Uterus (tissue), 4 donors: ENCODE data around the gene IL1RAPL2. TPM values are rescaled to one million over a fixed set of nuclear protein-coding genes. Genes with fewer than 3 reads are reported as not detected.

Experiments used
- DNase-seq, 2 donors: peaks; one replicate each; pipeline ENCODE4 v3.0.0-alpha.2; 2019 to 2020
- H3K27ac ChIP-seq, 2 donors: fragments of 200-600 bp; sonication (generic); 1 replicate in 1 of 2; 2 replicates in 1 of 2; pipeline ENCODE4 v1.5.1; 2016 to 2018
- H3K27me3 ChIP-seq, 2 donors: fragments of 200-600 bp; sonication (generic); one replicate each; pipeline ENCODE4 v1.5.1; 2018 to 2019; ENCODE audit warnings: control low read depth in 1 of 2
- H3K36me3 ChIP-seq, 2 donors: fragments of 200-600 bp; sonication (generic); one replicate each; pipeline ENCODE4 v1.5.1; 2019; ENCODE audit warnings: control low read depth in 1 of 2
- H3K4me1 ChIP-seq, 2 donors: fragments of 200-600 bp; sonication (generic); one replicate each; pipeline ENCODE4 v1.5.1; 2018 to 2019; ENCODE audit warnings: control low read depth in 1 of 2
- H3K4me3 ChIP-seq, 2 donors: fragments of 200-600 bp; sonication (generic); 1 replicate in 1 of 2; 2 replicates in 1 of 2; pipeline ENCODE4 v1.5.1; 2018 to 2019; ENCODE audit warnings: mild to moderate bottlenecking in 1 of 2
- H3K9me3 ChIP-seq, 2 donors: fragments of 200-600 bp; sonication (generic); one replicate each; pipeline ENCODE4 v1.5.1; 2019; ENCODE audit warnings: control low read depth in 1 of 2
- POLR2A ChIP-seq, 2 donors: fragments of 450-650 bp; IDR thresholded peaks; one replicate each; pipeline ENCODE4 v1.6.1; 2016; ENCODE audit warnings: antibody characterized with exemption in 2 of 2, mild to moderate bottlenecking in 1 of 2, moderate library complexity in 1 of 2
- intact Hi-C: fragments of 100-400 bp; cut with DNase I; formaldehyde crosslinking; loops from one replicate; pipeline ENCODE4 v1.15.1; 2023; ENCODE audit warnings: low total_unique reads
- total RNA-seq, 4 donors: library from RNA; depleted of rRNA in 3 of 4; stranded (reverse); fragments of >200 nt in 3 of 4; gene quantifications; one replicate each; pipeline versions ENCODE4 v1.1.0 to v1.2.4, GENCODE V29; 2014 to 2023
- TF ChIP-seq, protein P1 (sequence below), 4 experiments: fragments of 200-600 bp in 2 of 4; fragments of 450-650 bp in 2 of 4; sonication (generic) in 2 of 4; IDR thresholded peaks; one replicate each; pipeline ENCODE4 v1.5.1; 2016 to 2019; ENCODE audit warnings: antibody characterized with exemption in 4 of 4, mild to moderate bottlenecking in 2 of 4, moderate library complexity in 1 of 4
- donor health status: DM: yes; HTN: yes; CAD: no.

IL1RAPL2 gene
- total RNA-seq, 4 donors from 2014 or later = 2.1 TPM; not detected in 3

DNA sequence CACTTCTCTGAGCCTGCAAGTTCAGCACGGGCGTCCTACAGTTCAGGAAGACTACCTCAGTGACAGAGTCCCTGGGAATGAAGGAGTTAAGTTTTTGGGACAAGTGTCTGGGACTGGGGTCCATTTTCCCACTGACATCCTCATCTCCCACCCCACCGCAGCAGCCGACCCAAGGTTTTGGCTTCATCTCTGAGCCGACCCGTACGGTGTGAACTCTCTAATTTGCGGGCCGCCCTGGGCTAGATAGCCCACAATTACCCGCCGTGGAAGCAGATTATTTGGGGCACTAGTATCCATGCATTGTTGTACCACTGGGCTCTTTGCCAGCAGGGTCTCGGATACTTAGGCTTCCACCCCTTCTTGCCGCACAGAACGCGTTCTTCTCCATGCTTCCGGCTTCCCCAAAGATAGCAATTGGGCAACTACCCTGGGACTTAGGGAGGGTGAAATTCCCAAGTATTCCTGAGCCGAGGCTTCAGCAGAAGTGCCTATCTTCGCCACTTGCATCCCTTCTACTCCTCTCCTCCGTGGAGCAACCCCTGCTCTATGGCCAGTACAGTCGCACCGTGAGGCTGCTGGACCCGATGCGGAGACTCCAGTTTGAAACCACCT is 2.4 kb downstream of the IL1RAPL2 start:
- H3K9me3 ChIP-seq = no peaks in the 10 kb centered on the region
- H3K27me3 ChIP-seq = peaks cover 0 to 15% of the 10 kb centered on the region in 2 donors
- TF ChIP-seq POLR2A (IDR thresholded peaks at IDR 0.05) = no peak
- TF ChIP-seq, protein P1, sequence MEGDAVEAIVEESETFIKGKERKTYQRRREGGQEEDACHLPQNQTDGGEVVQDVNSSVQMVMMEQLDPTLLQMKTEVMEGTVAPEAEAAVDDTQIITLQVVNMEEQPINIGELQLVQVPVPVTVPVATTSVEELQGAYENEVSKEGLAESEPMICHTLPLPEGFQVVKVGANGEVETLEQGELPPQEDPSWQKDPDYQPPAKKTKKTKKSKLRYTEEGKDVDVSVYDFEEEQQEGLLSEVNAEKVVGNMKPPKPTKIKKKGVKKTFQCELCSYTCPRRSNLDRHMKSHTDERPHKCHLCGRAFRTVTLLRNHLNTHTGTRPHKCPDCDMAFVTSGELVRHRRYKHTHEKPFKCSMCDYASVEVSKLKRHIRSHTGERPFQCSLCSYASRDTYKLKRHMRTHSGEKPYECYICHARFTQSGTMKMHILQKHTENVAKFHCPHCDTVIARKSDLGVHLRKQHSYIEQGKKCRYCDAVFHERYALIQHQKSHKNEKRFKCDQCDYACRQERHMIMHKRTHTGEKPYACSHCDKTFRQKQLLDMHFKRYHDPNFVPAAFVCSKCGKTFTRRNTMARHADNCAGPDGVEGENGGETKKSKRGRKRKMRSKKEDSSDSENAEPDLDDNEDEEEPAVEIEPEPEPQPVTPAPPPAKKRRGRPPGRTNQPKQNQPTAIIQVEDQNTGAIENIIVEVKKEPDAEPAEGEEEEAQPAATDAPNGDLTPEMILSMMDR (IDR thresholded peaks at IDR 0.05) = no peak
- H3K4me3 ChIP-seq = no peak overlapping the region
- no peaks in the 10 kb centered on the region for H3K4me1 ChIP-seq
- intact Hi-C loops = no loop called here
- no peak overlapping the region for H3K27ac ChIP-seq
- DNase-seq = no peak
- H3K36me3 ChIP-seq = no peaks in the 10 kb centered on the region

DNA sequence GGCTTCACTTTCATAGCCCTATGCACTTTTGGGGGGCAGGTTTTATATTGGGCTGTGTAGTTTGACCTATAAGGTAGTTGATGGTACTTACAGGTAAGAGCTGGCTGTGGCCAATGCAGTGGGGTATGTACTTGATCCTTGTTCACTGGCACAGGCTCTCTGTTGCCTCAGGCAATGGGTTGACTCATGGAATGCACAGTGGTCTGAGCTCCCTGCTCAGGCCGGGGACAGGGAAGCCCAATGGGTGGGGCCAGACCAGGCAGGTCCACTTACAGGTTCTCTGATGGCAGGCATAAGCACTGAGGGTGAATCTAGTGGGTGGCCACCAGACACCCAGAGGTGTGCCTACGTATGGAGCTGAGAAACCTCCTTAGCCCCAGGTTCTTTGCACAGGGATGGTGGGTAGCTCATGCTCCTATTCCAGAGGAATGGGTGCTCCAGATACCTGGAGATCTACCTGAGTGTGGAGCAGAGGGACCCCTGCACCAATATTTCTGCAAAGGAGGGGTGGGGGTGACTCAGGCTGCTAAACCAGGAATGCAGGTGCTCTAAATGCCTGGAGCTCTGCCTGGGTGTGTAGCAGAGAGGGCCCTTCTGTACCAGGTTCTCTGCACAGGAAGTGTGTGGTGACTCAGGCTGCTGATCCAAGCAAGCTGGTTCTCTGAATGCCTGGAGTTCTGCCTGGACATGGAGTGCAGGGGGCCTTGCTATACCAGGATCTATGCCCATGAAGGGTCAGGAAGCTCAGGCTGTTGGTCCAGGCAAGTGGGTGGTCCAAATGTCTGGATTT is 52.3 kb downstream of the IL1RAPL2 start:
- intact Hi-C loops = no loop called here
- H3K4me3 ChIP-seq = no peak overlapping the region
- TF ChIP-seq, protein P1 (IDR thresholded peaks at IDR 0.05) = no peak
- no peak for TF ChIP-seq POLR2A (IDR thresholded peaks at IDR 0.05)
- H3K4me1 ChIP-seq = no peaks in the 10 kb centered on the region
- no peaks in the 10 kb centered on the region for H3K36me3 ChIP-seq
- H3K27me3 ChIP-seq = no peaks in the 10 kb centered on the region
- H3K27ac ChIP-seq = no peak overlapping the region
- no peaks in the 10 kb centered on the region for H3K9me3 ChIP-seq
- DNase-seq = no peak

GRCh38 chrX:104621781-104622180 is 55.8 kb downstream of the IL1RAPL2 start:
- no peak for TF ChIP-seq POLR2A (IDR thresholded peaks at IDR 0.05)
- TF ChIP-seq, protein P1 (IDR thresholded peaks at IDR 0.05) = no peak
- DNase-seq = no peak
- intact Hi-C loops = no loop called here
- H3K9me3 ChIP-seq = no peaks in the 10 kb centered on the region
- no peak overlapping the region for H3K27ac ChIP-seq
- no peaks in the 10 kb centered on the region for H3K27me3 ChIP-seq
- no peaks in the 10 kb centered on the region for H3K4me1 ChIP-seq
- H3K36me3 ChIP-seq = no peaks in the 10 kb centered on the region
- H3K4me3 ChIP-seq = no peak overlapping the region

- no peak for DNase-seq
- Histone ChIP-seq H3K9me3 (no peaks in the 10 kb centered on the region), H3K4me1 (no peaks in the 10 kb centered on the region), H3K27me3 (no peaks in the 10 kb centered on the region), H3K27ac (no peak overlapping the region), H3K36me3 (no peaks in the 10 kb centered on the region), H3K4me3 (no peak overlapping the region)
- TF ChIP-seq, protein P1 (IDR thresholded peaks at IDR 0.05) = no peak
- TF ChIP-seq POLR2A (IDR thresholded peaks at IDR 0.05) = no peak
- intact Hi-C loops = no loop called here
Measured at GRCh38 chrX:104641176-104641575, 75.2 kb downstream of the IL1RAPL2 start.

DNA sequence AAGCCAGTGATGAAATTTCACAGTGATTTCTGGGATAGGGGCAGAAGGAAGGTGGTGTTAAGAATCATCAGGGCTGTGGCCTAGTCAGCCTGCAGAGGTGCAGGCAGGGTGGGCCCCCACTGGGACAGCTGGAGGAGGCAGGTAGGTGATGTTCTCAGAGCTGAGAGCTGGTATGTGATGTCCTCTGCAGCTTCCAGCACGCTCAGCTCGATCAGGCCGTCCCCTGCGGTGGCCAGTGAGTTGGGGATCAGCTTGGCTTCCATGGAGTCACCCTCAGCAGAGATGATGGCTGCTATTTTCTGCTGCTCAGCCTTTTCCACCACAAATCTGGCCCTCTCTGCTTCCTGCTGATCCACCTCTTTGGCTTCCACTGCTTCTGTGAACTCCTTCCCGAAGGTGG is 81.1 kb downstream of the IL1RAPL2 start:
- TF ChIP-seq, protein P1 (IDR thresholded peaks at IDR 0.05) = no peak
- TF ChIP-seq POLR2A (IDR thresholded peaks at IDR 0.05) = no peak
- no peaks in the 10 kb centered on the region for H3K9me3 ChIP-seq
- H3K4me1 ChIP-seq = no peaks in the 10 kb centered on the region
- DNase-seq = no peak
- no peaks in the 10 kb centered on the region for H3K36me3 ChIP-seq
- no peak overlapping the region for H3K4me3 ChIP-seq
- no peak overlapping the region for H3K27ac ChIP-seq
- intact Hi-C loops = no loop called here
- no peaks in the 10 kb centered on the region for H3K27me3 ChIP-seq
